H1 (cell line): ENCODE measurements around the gene LRR1. TPM values are rescaled to one million over a fixed set of nuclear protein-coding genes. Genes with fewer than 3 reads are reported as not detected.

ENCODE experiments used
- CTCF ChIA-PET: fragments of 300-600 bp; sonication (Branson Sonifier 250); formaldehyde crosslinking; loops from one replicate; lab custom pipeline; 2021; ENCODE audit not compliant: partially characterized antibody; lab: Charles Lee
- POLR2A ChIA-PET: fragments of 300-600 bp; sonication (Branson Sonifier 250); formaldehyde crosslinking; loops from one replicate; lab custom pipeline; 2021; ENCODE audit warnings: inconsistent platforms; ENCODE audit not compliant: partially characterized antibody; lab: Charles Lee
- DNase-seq, 2 experiments: peaks; one replicate each; pipeline versions ENCODE4 v3.0.0 to v3.0.0-alpha.2; 2010 to 2022; ENCODE audit warnings: low spot score in 2 of 2, low read depth in 1 of 2, mixed read lengths in 1 of 2
- FAIRE-seq: peaks from 2 replicates; lab custom pipeline; 2011; peaks lifted over from hg19 to GRCh38; lab: Jason Lieb, UNC
- H2AFZ ChIP-seq: 2 replicates; pipeline ENCODE4 v1.8.1; 2012; ENCODE audit warnings: low read length, inconsistent platforms
- H2AK5ac ChIP-seq: 2 replicates; pipeline ENCODE4 v1.6.1; 2013; ENCODE audit warnings: low read depth, low read length
- H2BK120ac ChIP-seq: replicated peaks from 2 replicates; pipeline ENCODE3; 2013; ENCODE audit warnings: low read depth, low read length, inconsistent platforms
- H2BK12ac ChIP-seq: 2 replicates; pipeline ENCODE4 v1.6.1; 2013; ENCODE audit warnings: low read depth, low read length
- H2BK15ac ChIP-seq: 2 replicates; pipeline ENCODE4 v1.6.1; 2013; ENCODE audit warnings: low read length
- H2BK20ac ChIP-seq: 2 replicates; pipeline ENCODE4 v1.6.1; 2013; ENCODE audit warnings: low read length
- H2BK5ac ChIP-seq: 2 replicates; pipeline ENCODE4 v1.6.1; 2013; ENCODE audit warnings: low read depth, low read length
- H3K14ac ChIP-seq: 2 replicates; pipeline ENCODE4 v1.6.1; 2013; ENCODE audit warnings: inconsistent platforms; ENCODE audit not compliant: insufficient read length
- H3K18ac ChIP-seq: 2 replicates; pipeline ENCODE4 v1.6.1; 2013; ENCODE audit warnings: low read length; ENCODE audit errors: extremely low read depth
- H3K23ac ChIP-seq: 2 replicates; pipeline ENCODE4 v1.6.1; 2013; ENCODE audit warnings: inconsistent platforms; ENCODE audit not compliant: insufficient read length
- H3K23me2 ChIP-seq: 2 replicates; pipeline ENCODE4 v1.6.1; 2013; ENCODE audit warnings: low read depth, low read length
- H3K27ac ChIP-seq: 2 replicates; pipeline ENCODE4 v1.6.1; 2011; ENCODE audit warnings: low read depth, low read length, inconsistent platforms
- H3K27me3 ChIP-seq, 4 experiments: replicated peaks in 1 of 4; 1 replicate in 1 of 4; 2 replicates in 3 of 4; pipeline versions ENCODE4 v1.6.1 to v1.8.1; 2011 to 2013; ENCODE audit warnings: low read length in 3 of 4, mild to moderate bottlenecking in 3 of 4, inconsistent platforms in 2 of 4, mixed read lengths in 2 of 4, moderate library complexity in 1 of 4; ENCODE audit not compliant: control insufficient read depth in 3 of 4, insufficient read depth in 3 of 4; ENCODE audit errors: extremely low read depth in 1 of 4
- H3K36me3 ChIP-seq, 4 experiments: 2 replicates each; pipeline versions ENCODE4 v1.6.1 to v1.8.1; 2011 to 2013; ENCODE audit warnings: mild to moderate bottlenecking in 4 of 4, low read length in 3 of 4, moderate library complexity in 2 of 4, control low read depth in 1 of 4, inconsistent platforms in 1 of 4; ENCODE audit not compliant: insufficient read depth in 4 of 4, control insufficient read depth in 2 of 4
- H3K4ac ChIP-seq: replicated peaks from 2 replicates; pipeline ENCODE3; 2013; ENCODE audit warnings: low read length, low read depth, mixed read lengths, inconsistent platforms; ENCODE audit not compliant: insufficient read length
- H3K4me1 ChIP-seq, 4 experiments: replicated peaks in 1 of 4; 1 replicate in 1 of 4; 2 replicates in 3 of 4; pipeline versions ENCODE4 v1.6.1 to v1.8.1; 2011 to 2013; ENCODE audit warnings: low read length in 3 of 4, inconsistent platforms in 2 of 4, mixed read lengths in 1 of 4; ENCODE audit not compliant: insufficient read depth in 4 of 4, control insufficient read depth in 3 of 4
- H3K4me2 ChIP-seq, 2 experiments: 2 replicates each; pipeline versions ENCODE4 v1.6.1 to v1.8.1; 2011 to 2013; ENCODE audit warnings: low read depth in 2 of 2, low read length in 2 of 2, control low read depth in 1 of 2, inconsistent platforms in 1 of 2, mild to moderate bottlenecking in 1 of 2; ENCODE audit not compliant: insufficient read depth in 1 of 2
- H3K4me3 ChIP-seq, 4 experiments: fragments of 200-600, 300-600 bp in 1 of 4; sonication (generic), shearing (Covaris generic), sonication (Bioruptor Twin) in 1 of 4; 2 replicates each; pipeline versions ENCODE4 v1.5.1 to v1.8.1; 2011 to 2016; ENCODE audit warnings: low read length in 4 of 4, low read depth in 3 of 4, control low read depth in 2 of 4, inconsistent platforms in 2 of 4, mild to moderate bottlenecking in 2 of 4, mixed read lengths in 1 of 4, moderate library complexity in 1 of 4; ENCODE audit not compliant: insufficient read depth in 2 of 4; ENCODE audit errors: extremely low read depth in 1 of 4
- H3K56ac ChIP-seq: replicated peaks from 2 replicates; pipeline ENCODE3; 2013; ENCODE audit warnings: low read depth, mild to moderate bottlenecking, mixed read lengths, low read length, inconsistent platforms; ENCODE audit not compliant: insufficient read length
- H3K79me1 ChIP-seq: 2 replicates; pipeline ENCODE4 v1.6.1; 2013; ENCODE audit warnings: low read depth, low read length, control low read depth
- H3K79me2 ChIP-seq, 2 experiments: 2 replicates each; pipeline versions ENCODE4 v1.6.1 to v1.8.1; 2012 to 2013; ENCODE audit warnings: low read length in 2 of 2, mild to moderate bottlenecking in 2 of 2, inconsistent platforms in 1 of 2; ENCODE audit not compliant: insufficient read depth in 2 of 2, control insufficient read depth in 1 of 2
- H3K9ac ChIP-seq, 4 experiments: replicated peaks in 1 of 4; 1 replicate in 1 of 4; 2 replicates in 3 of 4; pipeline versions ENCODE4 v1.6.1 to v1.8.1; 2011 to 2013; ENCODE audit warnings: low read depth in 3 of 4, low read length in 3 of 4, control low read depth in 2 of 4, mild to moderate bottlenecking in 2 of 4, moderate library complexity in 2 of 4, inconsistent platforms in 1 of 4; ENCODE audit errors: extremely low read depth in 1 of 4
- H3K9me3 ChIP-seq, 2 experiments: 2 replicates each; pipeline versions ENCODE4 v1.6.1 to v1.8.1; 2012 to 2013; ENCODE audit warnings: mild to moderate bottlenecking in 2 of 2, moderate library complexity in 2 of 2, control low read depth in 1 of 2, inconsistent platforms in 1 of 2, low read depth in 1 of 2, low read length in 1 of 2, mixed read lengths in 1 of 2; ENCODE audit not compliant: insufficient read depth in 2 of 2
- H4K20me1 ChIP-seq, 2 experiments: replicated peaks in 1 of 2; 2 replicates each; pipeline versions ENCODE3 to v1.8.1; 2011 to 2013; ENCODE audit warnings: inconsistent platforms in 2 of 2, low read length in 2 of 2, mild to moderate bottlenecking in 1 of 2; ENCODE audit not compliant: insufficient read depth in 2 of 2, control insufficient read depth in 1 of 2
- H4K5ac ChIP-seq: 2 replicates; pipeline ENCODE4 v1.6.1; 2013; ENCODE audit warnings: low read length, low read depth, mixed read lengths, inconsistent platforms; ENCODE audit not compliant: insufficient read length
- H4K8ac ChIP-seq: 2 replicates; pipeline ENCODE4 v1.8.0; 2013; ENCODE audit warnings: mild to moderate bottlenecking, moderate library complexity, low read length, inconsistent platforms; ENCODE audit not compliant: insufficient read depth; ENCODE audit errors: extremely low read depth
- H4K91ac ChIP-seq: replicated peaks from 2 replicates; pipeline ENCODE3; 2013; ENCODE audit warnings: low read length, mixed read lengths, inconsistent platforms; ENCODE audit not compliant: insufficient read length
- CHD1 ChIP-seq: IDR thresholded peaks from 2 replicates; pipeline ENCODE4 v1.6.1; 2012; ENCODE audit warnings: low read depth, low read length, improper control_type of control experiment
- EP300 ChIP-seq, 2 experiments: IDR thresholded peaks; 1 replicate in 1 of 2; 2 replicates in 1 of 2; pipeline ENCODE4 v1.6.1; 2011 to 2012; ENCODE audit warnings: low read depth in 2 of 2, low read length in 2 of 2, mild to moderate bottlenecking in 2 of 2, borderline replicate concordance in 1 of 2, inconsistent platforms in 1 of 2, moderate library complexity in 1 of 2
- GABPA ChIP-seq: IDR thresholded peaks from 2 replicates; pipeline ENCODE4 v1.6.1; 2011; ENCODE audit warnings: mild to moderate bottlenecking, low read length, moderate library complexity, borderline replicate concordance; ENCODE audit not compliant: insufficient read depth
- POLR2AphosphoS5 ChIP-seq: IDR thresholded peaks from 2 replicates; pipeline ENCODE4 v1.6.1; 2011; ENCODE audit warnings: low read depth, low read length
- POU5F1 ChIP-seq: IDR thresholded peaks from 2 replicates; pipeline ENCODE4 v1.6.1; 2011; ENCODE audit warnings: low read depth, mild to moderate bottlenecking, low read length, moderate library complexity
- RAD21 ChIP-seq, 2 experiments: IDR thresholded peaks in 1 of 2; conservative IDR thresholded peaks in 1 of 2; 2 replicates each; pipeline ENCODE4 v1.6.1; 2011; ENCODE audit warnings: low read depth in 2 of 2, low read length in 2 of 2, improper control_type of control experiment in 1 of 2, inconsistent platforms in 1 of 2, mild to moderate bottlenecking in 1 of 2, moderate library complexity in 1 of 2
- RFX5 ChIP-seq: IDR thresholded peaks from 2 replicates; pipeline ENCODE4 v1.6.1; 2011; ENCODE audit warnings: low read depth, low read length, improper control_type of control experiment, borderline replicate concordance
- RXRA ChIP-seq: IDR thresholded peaks from 2 replicates; pipeline ENCODE4 v1.6.1; 2011; ENCODE audit warnings: low read depth, mild to moderate bottlenecking, low read length, moderate library complexity; ENCODE audit not compliant: insufficient read depth
- SIX5 ChIP-seq: IDR thresholded peaks from 2 replicates; pipeline ENCODE4 v1.6.1; 2011; ENCODE audit warnings: mild to moderate bottlenecking, low read depth, low read length
- SP2 ChIP-seq: IDR thresholded peaks from 2 replicates; pipeline ENCODE4 v1.6.1; 2012; ENCODE audit warnings: mild to moderate bottlenecking, low read length, inconsistent platforms
- SRF ChIP-seq: IDR thresholded peaks from 2 replicates; pipeline ENCODE4 v1.6.1; 2011; ENCODE audit warnings: mild to moderate bottlenecking, low read depth, low read length, moderate library complexity
- TAF1 ChIP-seq: IDR thresholded peaks from 2 replicates; pipeline ENCODE4 v1.6.1; 2011; ENCODE audit warnings: mild to moderate bottlenecking, low read depth, low read length
- USF2 ChIP-seq: IDR thresholded peaks from 2 replicates; pipeline ENCODE4 v1.6.1; 2011; ENCODE audit warnings: low read length, improper control_type of control experiment
- WGBS, 2 experiments: shearing (Covaris generic) in 1 of 2; methylation state at CpG; one replicate each; pipeline versions ENCODE4 v1.1.6 to v1.1.7; 2013 to 2015; ENCODE audit warnings: low lambda C conversion rate in 2 of 2, mixed read lengths in 2 of 2, inconsistent platforms in 1 of 2, low coverage in 1 of 2, missing lambda C conversion rate in 1 of 2; ENCODE audit not compliant: insufficient replicate concordance in 2 of 2, insufficient coverage in 1 of 2, insufficient read length in 1 of 2; ENCODE audit errors: extremely low coverage in 1 of 2, missing lambda C conversion rate in 1 of 2; 5-methylcytosine and 5-hydroxymethylcytosine counted together
- polyA plus RNA-seq, 7 experiments: library from polyadenylated mRNA; depleted of rRNA in 3 of 7; stranded (reverse) in 5 of 7; unstranded in 2 of 7; fragments of >200 nt in 5 of 7; fragments of 200-250 nt in 2 of 7; gene quantifications; 1 replicate in 5 of 7; 2 replicates in 1 of 7; 4 replicates in 1 of 7; pipeline versions ENCODE4 v1.2.1 to v1.2.3, GENCODE V29; 2011 to 2013; ENCODE audit warnings: missing spikeins in 2 of 7, mixed read lengths in 2 of 7
- total RNA-seq: library from RNA; stranded (reverse); fragmentation: NEBNext Ultra II Directional; extraction: Animal tissue kit (Norgen Biotek cat#: 25700); gene quantifications from 2 replicates; pipeline ENCODE4 v1.2.1, GENCODE V29; 2021

Gene LRR1
- total and polyA plus RNA-seq, 2 of the 8 experiments (the other 6 are each of a cell fraction or from before 2014, with no cell fraction given): 30.7 to 37.5 TPM

- no peak overlapping the region for H4K5ac ChIP-seq
- peaks cover 4 to 26% (median 5%) of the 10 kb centered on the region in 4 experiments; a peak in 7 of 8 replicates for H3K36me3 ChIP-seq
- H3K23ac ChIP-seq: no peak overlapping the region
- no peak overlapping the region for H2BK15ac ChIP-seq
- FAIRE-seq (no peak), DNase-seq (no peak)
- H3K9ac ChIP-seq: no peak overlapping the region
- no peaks in the 10 kb centered on the region for H3K9me3 ChIP-seq
- H3K4me2 ChIP-seq: no peak overlapping the region
- WGBS, 2 experiments: 88% methylated on average over 6 of the region's 6 CpGs; no CpG with 5 or more reads in 1 of the 2 experiments
- peaks cover 3 to 6% of the 10 kb centered on the region in 2 experiments for H4K20me1 ChIP-seq
- no peaks in the 10 kb centered on the region for H3K27me3 ChIP-seq
- POLR2A ChIA-PET: no interaction called here
- no peak overlapping the region for H3K4ac ChIP-seq
- no peak overlapping the region for H3K27ac ChIP-seq
- H3K18ac ChIP-seq: no peak overlapping the region
- no peaks in the 10 kb centered on the region; the same call in 1 of the 2 replicates for H3K23me2 ChIP-seq
- no peak overlapping the region for H2BK20ac ChIP-seq
- no peak overlapping the region for H2BK5ac ChIP-seq
- CTCF ChIA-PET: no interaction called here
- H2AFZ ChIP-seq: no peak overlapping the region
- H4K91ac ChIP-seq: no peak overlapping the region
- H3K56ac ChIP-seq: no peak overlapping the region
- H2BK120ac ChIP-seq: no peak overlapping the region
- H2BK12ac ChIP-seq: no peak overlapping the region
- H3K79me2 ChIP-seq: peaks cover 5 to 27% of the 10 kb centered on the region in 2 experiments; a peak in 3 of 4 replicates
- no peak overlapping the region for H4K8ac ChIP-seq
- no peak overlapping the region for H3K14ac ChIP-seq
- H3K79me1 ChIP-seq: no peaks in the 10 kb centered on the region
- no peak overlapping the region for H2AK5ac ChIP-seq
- H3K4me3 ChIP-seq: no peak overlapping the region
- no peaks in the 10 kb centered on the region for H3K4me1 ChIP-seq
- TF ChIP-seq CHD1 (no peak), GABPA (no peak), RAD21 (IDR thresholded peaks at IDR 0.05 in 1 of 2, conservative IDR thresholded peaks at IDR 0.05 in 1 of 2; ENCODE audit: low read depth in 2 of 2, low read length in 2 of 2) (no peak), RFX5 (no peak), POU5F1 (no peak), SP2 (no peak), USF2 (no peak), TAF1 (no peak), EP300 (IDR thresholded peaks at IDR 0.05; ENCODE audit: borderline replicate concordance in 1 of 2, low read depth in 2 of 2, low read length in 2 of 2) (no peak), POLR2AphosphoS5 (no peak), RXRA (no peak), SIX5 (no peak), SRF (no peak)
Observed at GRCh38 chr14:49615776-49616175, 17.0 kb downstream of the LRR1 start.
